Fibroblast of lung (primary cell): ENCODE data around the gene TTLL7. TPM values are rescaled to one million over a fixed set of nuclear protein-coding genes. Genes with fewer than 3 reads are reported as not detected.
"Not testable (repeated sequence)": the region's sequence is repeated elsewhere in the genome, so short reads cannot be mapped to it uniquely, and the experiment has no call there.

ENCODE experiments used
- DNase-seq, 2 donors: peaks; one replicate each; pipeline versions ENCODE4 v3.0.0 to v3.0.0-alpha.2; 2010; ENCODE audit warnings: low read depth in 2 of 2
- H2AFZ ChIP-seq: 2 replicates; pipeline ENCODE4 v1.5.1; 2012; ENCODE audit warnings: low read length, control low read depth, inconsistent platforms
- H3K27ac ChIP-seq: 2 replicates; pipeline ENCODE4 v1.5.1; 2011; ENCODE audit warnings: low read length, control low read depth; ENCODE audit not compliant: insufficient read depth
- H3K27me3 ChIP-seq: 2 replicates; pipeline ENCODE4 v1.5.1; 2011; ENCODE audit warnings: mild to moderate bottlenecking, low read length; ENCODE audit not compliant: control insufficient read depth, insufficient read depth
- H3K36me3 ChIP-seq: 2 replicates; pipeline ENCODE4 v1.5.1; 2011; ENCODE audit warnings: low read length; ENCODE audit not compliant: control insufficient read depth, insufficient read depth
- H3K4me1 ChIP-seq: 2 replicates; pipeline ENCODE4 v1.5.1; 2011; ENCODE audit warnings: low read length; ENCODE audit not compliant: control insufficient read depth, insufficient read depth; ENCODE audit errors: extremely low read depth
- H3K4me2 ChIP-seq: 2 replicates; pipeline ENCODE4 v1.5.1; 2011; ENCODE audit warnings: low read length, control low read depth; ENCODE audit not compliant: insufficient read depth; ENCODE audit errors: extremely low read depth
- H3K4me3 ChIP-seq, 4 experiments: fragments of 200-600 bp in 1 of 4; sonication (generic) in 1 of 4; replicated peaks in 1 of 4; 2 replicates each; pipeline ENCODE4 v1.5.1; 2011 to 2016; ENCODE audit warnings: low read length in 4 of 4, low read depth in 3 of 4, mild to moderate bottlenecking in 3 of 4, control low read depth in 2 of 4, inconsistent platforms in 1 of 4, mixed read lengths in 1 of 4; ENCODE audit not compliant: insufficient read depth in 1 of 4; ENCODE audit errors: control extremely low read depth in 1 of 4
- H3K79me2 ChIP-seq: 2 replicates; pipeline ENCODE4 v1.5.1; 2012; ENCODE audit warnings: mild to moderate bottlenecking, low read length, inconsistent platforms; ENCODE audit not compliant: control insufficient read depth, insufficient read depth
- H3K9ac ChIP-seq: 2 replicates; pipeline ENCODE4 v1.5.1; 2011; ENCODE audit warnings: mild to moderate bottlenecking, low read length, control low read depth; ENCODE audit not compliant: insufficient read depth
- H3K9me3 ChIP-seq: 2 replicates; pipeline ENCODE4 v1.5.1; 2012; ENCODE audit warnings: low read depth, low read length; ENCODE audit not compliant: control insufficient read depth, insufficient read depth
- H4K20me1 ChIP-seq: 2 replicates; pipeline ENCODE4 v1.5.1; 2011; ENCODE audit warnings: low read length; ENCODE audit not compliant: control insufficient read depth, insufficient read depth; ENCODE audit errors: extremely low read depth
- CTCF ChIP-seq, 2 donors: IDR thresholded peaks in 1 of 2; conservative IDR thresholded peaks in 1 of 2; 1 replicate in 1 of 2; 2 replicates in 1 of 2; pipeline ENCODE4 v1.5.1; 2011 to 2012; ENCODE audit warnings: low read length in 2 of 2, control low read depth in 1 of 2, inconsistent platforms in 1 of 2, low read depth in 1 of 2, mild to moderate bottlenecking in 1 of 2
- EZH2 ChIP-seq: IDR thresholded peaks from 2 replicates; pipeline ENCODE4 v1.5.1; 2012; ENCODE audit warnings: low read length, control low read depth, mild to moderate bottlenecking; ENCODE audit errors: missing control alignments
- polyA plus RNA-seq, 2 donors: library from polyadenylated mRNA; depleted of rRNA in 1 of 2; stranded (reverse) in 1 of 2; unstranded in 1 of 2; fragments of >200 nt; gene quantifications; 2 replicates each; pipeline ENCODE4 v1.2.1, GENCODE V29; 2011 to 2012; ENCODE audit warnings: missing spikeins in 1 of 2
- total RNA-seq: library from RNA; depleted of rRNA; stranded (reverse); fragments of >200 nt; gene quantifications from 2 replicates; pipeline ENCODE4 v1.2.1, GENCODE V29; 2014

TTLL7 gene
- total and polyA plus RNA-seq, 2 donors (not counting 1 experiment from before 2014, with no cell fraction given): 14.4 to 19.8 TPM

- H4K20me1 ChIP-seq: no peaks in the 10 kb centered on the region
- H3K79me2 ChIP-seq: no peaks in the 10 kb centered on the region
Measured at GRCh38 chr1:83919872-83920271, 79.1 kb downstream of the TTLL7 start.

GRCh38 chr1:83918688-83919285, 80.1 kb downstream of the TTLL7 start:
- H3K27me3 ChIP-seq: no peaks in the 10 kb centered on the region
- H3K36me3 ChIP-seq: peaks cover 1% of the 10 kb centered on the region
- no peak for DNase-seq
- H3K9me3 ChIP-seq: no peaks in the 10 kb centered on the region
- H3K4me1 ChIP-seq: no peaks in the 10 kb centered on the region
- H3K27ac ChIP-seq: no peak overlapping the region
- H4K20me1 ChIP-seq: no peaks in the 10 kb centered on the region
- no peak overlapping the region for H3K4me2 ChIP-seq
- no peak overlapping the region for H3K4me3 ChIP-seq
- no peaks in the 10 kb centered on the region for H3K79me2 ChIP-seq
- TF ChIP-seq CTCF (conservative IDR thresholded peaks at IDR 0.05 in 1 of 2, IDR thresholded peaks at IDR 0.05 in 1 of 2; ENCODE audit: low read depth in 1 of 2, low read length in 2 of 2): no peak
- no peak for TF ChIP-seq EZH2
- no peak overlapping the region for H3K9ac ChIP-seq
- H2AFZ ChIP-seq: no peak overlapping the region

More at GRCh38 chr1:83919872-83920271, 79.1 kb downstream of the TTLL7 start:
- Histone ChIP-seq H3K27me3 (no peaks in the 10 kb centered on the region), H3K4me1 (no peaks in the 10 kb centered on the region), H3K4me2 (no peak overlapping the region), H2AFZ (no peak overlapping the region), H3K9ac (no peak overlapping the region), H3K36me3 (no peaks in the 10 kb centered on the region), H3K27ac (no peak overlapping the region), H3K9me3 (no peaks in the 10 kb centered on the region), H3K4me3 (no peak overlapping the region)
- no peak for DNase-seq
- TF ChIP-seq EZH2 (no peak), CTCF (conservative IDR thresholded peaks at IDR 0.05 in 1 of 2, IDR thresholded peaks at IDR 0.05 in 1 of 2; ENCODE audit: low read depth in 1 of 2, low read length in 2 of 2) (no peak)

- H4K20me1 ChIP-seq: no peaks in the 10 kb centered on the region
- H3K9me3 ChIP-seq: no peaks in the 10 kb centered on the region
- no peak overlapping the region for H3K27ac ChIP-seq
- no peak overlapping the region for H2AFZ ChIP-seq
- DNase-seq: no peak
- H3K79me2 ChIP-seq: no peaks in the 10 kb centered on the region
- H3K27me3 ChIP-seq: no peaks in the 10 kb centered on the region
- H3K9ac ChIP-seq: no peak overlapping the region
- H3K4me3 ChIP-seq: no peak overlapping the region
- peaks cover 1% of the 10 kb centered on the region for H3K36me3 ChIP-seq
- no peaks in the 10 kb centered on the region for H3K4me1 ChIP-seq
- no peak overlapping the region for H3K4me2 ChIP-seq
- TF ChIP-seq EZH2: no peak
- TF ChIP-seq CTCF (conservative IDR thresholded peaks at IDR 0.05 in 1 of 2, IDR thresholded peaks at IDR 0.05 in 1 of 2; ENCODE audit: low read depth in 1 of 2, low read length in 2 of 2): no peak
Measured at GRCh38 chr1:83917959-83918358, 81.0 kb downstream of the TTLL7 start.

GRCh38 chr1:83916094-83916493, 82.8 kb downstream of the TTLL7 start:
- not testable (repeated sequence) for H3K36me3 ChIP-seq, H3K4me3 ChIP-seq, H3K9ac ChIP-seq, H4K20me1 ChIP-seq, H3K9me3 ChIP-seq, H3K4me2 ChIP-seq, DNase-seq, H3K4me1 ChIP-seq, H3K27me3 ChIP-seq, H2AFZ ChIP-seq, H3K79me2 ChIP-seq, H3K27ac ChIP-seq
